Measurements from ENCODE around the gene SLC9A2. TPM values are rescaled to one million over a fixed set of nuclear protein-coding genes. Genes with fewer than 3 reads are reported as not detected.

SLC9A2 gene
- total RNA-seq, 3 donors from 2014 or later (not counting 1 experiment from before 2014, with no cell fraction given) = not detected

DNA sequence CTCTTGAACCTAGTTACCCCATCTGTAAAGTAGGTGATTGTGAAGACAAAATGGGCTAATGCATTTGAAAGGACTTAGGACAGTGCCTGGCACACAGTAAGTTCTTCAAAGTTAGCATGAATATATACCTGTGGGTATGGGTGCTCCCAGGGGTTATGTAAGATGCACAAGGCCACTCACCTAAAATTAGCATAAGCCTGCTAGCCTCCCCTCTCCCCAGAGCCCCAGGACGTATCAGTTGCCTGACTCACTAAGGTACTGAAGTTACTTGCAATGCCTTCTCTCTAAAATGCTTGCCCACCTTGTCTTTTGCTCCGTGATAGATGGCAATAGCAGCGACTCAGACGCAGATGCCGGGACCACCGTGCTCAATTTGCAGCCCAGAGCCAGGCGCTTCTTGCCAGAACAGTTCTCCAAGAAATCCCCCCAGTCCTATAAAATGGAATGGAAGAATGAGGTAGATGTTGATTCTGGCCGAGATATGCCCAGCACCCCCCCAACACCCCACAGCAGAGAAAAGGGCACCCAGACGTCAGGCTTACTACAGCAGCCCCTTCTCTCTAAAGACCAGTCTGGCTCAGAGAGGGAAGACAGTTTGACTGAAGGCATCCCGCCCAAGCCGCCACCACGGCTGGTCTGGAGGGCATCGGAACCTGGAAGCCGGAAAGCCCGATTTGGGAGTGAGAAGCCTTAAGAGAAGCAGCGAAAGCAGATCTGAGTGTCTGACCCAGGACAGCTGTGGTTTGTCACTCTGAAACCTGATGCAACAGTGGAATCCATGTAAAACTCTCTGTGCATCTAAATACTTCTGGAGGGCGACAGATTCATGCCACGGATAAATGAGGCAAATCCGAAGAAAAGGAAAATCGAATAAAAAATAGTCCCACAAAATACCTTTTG is 88.7 kb downstream of the SLC9A2 start:
- no peak overlapping the region for H3K4me3 ChIP-seq (ENCODE audit: low read length)
- H3K9me3 Mint-ChIP-seq = no peaks in the 10 kb centered on the region
- H3K36me3 ChIP-seq (ENCODE audit: control insufficient read depth, insufficient read depth, low read length) = no peaks in the 10 kb centered on the region
- no peak overlapping the region for H3K27ac Mint-ChIP-seq
- TF ChIP-seq, protein P1, sequence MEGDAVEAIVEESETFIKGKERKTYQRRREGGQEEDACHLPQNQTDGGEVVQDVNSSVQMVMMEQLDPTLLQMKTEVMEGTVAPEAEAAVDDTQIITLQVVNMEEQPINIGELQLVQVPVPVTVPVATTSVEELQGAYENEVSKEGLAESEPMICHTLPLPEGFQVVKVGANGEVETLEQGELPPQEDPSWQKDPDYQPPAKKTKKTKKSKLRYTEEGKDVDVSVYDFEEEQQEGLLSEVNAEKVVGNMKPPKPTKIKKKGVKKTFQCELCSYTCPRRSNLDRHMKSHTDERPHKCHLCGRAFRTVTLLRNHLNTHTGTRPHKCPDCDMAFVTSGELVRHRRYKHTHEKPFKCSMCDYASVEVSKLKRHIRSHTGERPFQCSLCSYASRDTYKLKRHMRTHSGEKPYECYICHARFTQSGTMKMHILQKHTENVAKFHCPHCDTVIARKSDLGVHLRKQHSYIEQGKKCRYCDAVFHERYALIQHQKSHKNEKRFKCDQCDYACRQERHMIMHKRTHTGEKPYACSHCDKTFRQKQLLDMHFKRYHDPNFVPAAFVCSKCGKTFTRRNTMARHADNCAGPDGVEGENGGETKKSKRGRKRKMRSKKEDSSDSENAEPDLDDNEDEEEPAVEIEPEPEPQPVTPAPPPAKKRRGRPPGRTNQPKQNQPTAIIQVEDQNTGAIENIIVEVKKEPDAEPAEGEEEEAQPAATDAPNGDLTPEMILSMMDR (IDR thresholded peaks at IDR 0.05) = no peak
- no peaks in the 10 kb centered on the region for H3K36me3 Mint-ChIP-seq
- no peaks in the 10 kb centered on the region for H3K4me1 ChIP-seq (ENCODE audit: control insufficient read depth, insufficient read depth, low read length)
- intact Hi-C loops (cut with micrococcal nuclease) = no loop called here
- DNase-seq (no peak), ATAC-seq (no peak)
- no peaks in the 10 kb centered on the region for H3K9me3 ChIP-seq (ENCODE audit: control insufficient read depth, insufficient read depth, low read length)
- WGBS (ENCODE audit: insufficient coverage) = 94% methylated on average over 18 of the region's 20 CpGs
- H3K27me3 ChIP-seq (ENCODE audit: control insufficient read depth, insufficient read depth, low read length) = no peaks in the 10 kb centered on the region
- no peak overlapping the region for H3K4me3 Mint-ChIP-seq
- no peaks in the 10 kb centered on the region for H3K4me1 Mint-ChIP-seq
- H3K27me3 Mint-ChIP-seq (ENCODE audit: low read depth in 2 of 2) = peaks cover 10 to 15% of the 10 kb centered on the region in 2 donors
- no peak overlapping the region for H3K27ac ChIP-seq (ENCODE audit: low read length)

DNA sequence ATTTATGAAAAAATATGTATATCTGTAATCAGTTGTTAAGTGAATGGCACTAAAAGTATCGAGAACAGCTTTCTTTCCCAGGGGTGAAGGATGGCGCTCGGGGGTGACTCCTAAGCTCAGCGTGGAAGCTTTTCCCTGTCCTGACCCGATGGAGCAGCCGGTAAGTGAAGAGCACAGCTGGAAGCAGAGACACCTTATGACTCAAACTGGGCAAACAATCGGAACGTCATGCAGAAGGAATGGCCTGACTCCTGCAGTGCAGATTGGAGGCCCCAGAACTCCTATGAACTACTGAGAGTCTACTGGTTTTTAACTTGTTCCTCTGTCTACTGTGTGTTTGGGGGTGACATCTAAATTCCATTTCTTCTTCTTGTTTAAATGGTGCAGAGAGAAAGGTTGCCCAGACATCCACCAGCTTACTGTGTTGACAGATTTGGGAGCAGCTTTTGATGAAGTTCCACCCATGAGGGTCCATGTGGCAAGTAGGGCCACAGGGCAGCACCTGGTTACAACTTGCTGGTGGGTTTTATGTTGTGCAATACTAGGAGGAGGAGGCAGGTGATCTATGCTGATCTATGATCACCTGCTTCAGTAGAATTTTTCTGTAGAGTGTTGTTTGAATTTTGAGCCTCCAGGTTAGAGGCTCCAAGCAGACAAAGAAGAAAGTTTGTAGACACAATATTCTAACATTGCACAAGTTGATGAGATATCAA is 89.7 kb downstream of the SLC9A2 start:
- intact Hi-C loops (cut with micrococcal nuclease) = no loop called here
- no peak overlapping the region for H3K27ac ChIP-seq (ENCODE audit: low read length)
- Mint-ChIP-seq H3K27me3 (ENCODE audit: low read depth in 2 of 2) (peaks cover 8 to 15% of the 10 kb centered on the region in 2 donors), H3K27ac (no peak overlapping the region), H3K4me3 (no peak overlapping the region), H3K36me3 (no peaks in the 10 kb centered on the region), H3K4me1 (no peaks in the 10 kb centered on the region), H3K9me3 (no peaks in the 10 kb centered on the region)
- H3K4me3 ChIP-seq (ENCODE audit: low read length) = no peak overlapping the region
- no peaks in the 10 kb centered on the region for H3K36me3 ChIP-seq (ENCODE audit: control insufficient read depth, insufficient read depth, low read length)
- no peak for DNase-seq
- TF ChIP-seq, protein P1 (IDR thresholded peaks at IDR 0.05) = no peak
- H3K9me3 ChIP-seq (ENCODE audit: control insufficient read depth, insufficient read depth, low read length) = no peaks in the 10 kb centered on the region
- H3K4me1 ChIP-seq (ENCODE audit: control insufficient read depth, insufficient read depth, low read length) = no peaks in the 10 kb centered on the region
- no peak for ATAC-seq
- WGBS (ENCODE audit: insufficient coverage) = 95% methylated on average over 8 of the region's 8 CpGs
- H3K27me3 ChIP-seq (ENCODE audit: control insufficient read depth, insufficient read depth, low read length) = no peaks in the 10 kb centered on the region

DNA sequence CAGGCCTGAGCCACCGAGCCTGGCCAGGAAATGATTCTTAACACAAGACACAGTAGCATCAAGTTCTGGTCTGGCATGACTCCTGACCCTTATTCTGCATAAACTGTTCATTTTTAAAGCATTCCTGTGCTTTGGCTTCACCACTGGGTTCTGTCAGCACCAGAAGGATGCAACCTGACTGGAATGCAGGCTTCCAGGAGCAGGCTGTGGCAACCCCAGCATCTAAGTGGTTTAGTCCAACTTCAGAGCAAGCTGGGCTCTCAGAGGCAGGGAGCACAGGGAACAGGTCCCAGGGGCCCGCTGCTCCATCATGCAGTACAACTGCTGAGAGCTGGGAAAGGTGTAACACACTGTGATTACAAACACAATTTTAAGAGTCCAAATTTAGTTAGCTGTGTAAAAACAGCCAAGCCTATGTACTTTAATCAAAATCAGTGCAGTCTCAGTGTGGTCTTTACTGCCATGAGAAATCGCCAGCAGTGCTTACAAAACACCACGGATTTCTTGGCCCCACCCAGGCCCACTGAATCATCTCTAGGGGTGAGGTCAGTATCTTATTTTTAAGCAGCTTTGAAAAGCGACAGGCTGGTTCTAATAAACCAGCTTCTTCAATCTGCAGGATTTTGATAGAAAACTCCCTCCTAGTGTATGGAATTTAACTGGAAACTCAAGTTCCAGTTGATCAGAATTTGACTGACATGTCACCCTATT is 98.1 kb downstream of the SLC9A2 start:
- WGBS (ENCODE audit: insufficient coverage) = 94% methylated on average over 4 of the region's 5 CpGs
- no peak overlapping the region for H3K27ac Mint-ChIP-seq
- H3K36me3 ChIP-seq (ENCODE audit: control insufficient read depth, insufficient read depth, low read length) = peaks cover 40% of the 10 kb centered on the region
- no peak overlapping the region for H3K4me3 Mint-ChIP-seq
- no peak for ATAC-seq
- no peaks in the 10 kb centered on the region for H3K9me3 ChIP-seq (ENCODE audit: control insufficient read depth, insufficient read depth, low read length)
- no peaks in the 10 kb centered on the region for H3K27me3 Mint-ChIP-seq (ENCODE audit: low read depth in 2 of 2)
- H3K4me1 Mint-ChIP-seq = no peaks in the 10 kb centered on the region
- intact Hi-C loops (cut with micrococcal nuclease) = no loop called here
- no peak overlapping the region for H3K27ac ChIP-seq (ENCODE audit: low read length)
- no peaks in the 10 kb centered on the region for H3K9me3 Mint-ChIP-seq
- no peaks in the 10 kb centered on the region for H3K4me1 ChIP-seq (ENCODE audit: control insufficient read depth, insufficient read depth, low read length)
- peaks cover 16% of the 10 kb centered on the region for H3K36me3 Mint-ChIP-seq
- H3K4me3 ChIP-seq (ENCODE audit: low read length) = no peak overlapping the region
- DNase-seq = no peak
- TF ChIP-seq, protein P1 (IDR thresholded peaks at IDR 0.05) = no peak
- no peaks in the 10 kb centered on the region for H3K27me3 ChIP-seq (ENCODE audit: control insufficient read depth, insufficient read depth, low read length)

Measured in natural killer cell (primary cell).